Activated T-cell treated with anti-CD3 and anti-CD28 coated beads, Interleukin-2, amount 50 U/mL, for 1 hour (primary cell): Measurements from ENCODE around the gene CTR9.

Experiments
- DNase-seq: peaks from one replicate; pipeline ENCODE4 v3.0.0-alpha.2; 2020

The CTR9 gene

DNA sequence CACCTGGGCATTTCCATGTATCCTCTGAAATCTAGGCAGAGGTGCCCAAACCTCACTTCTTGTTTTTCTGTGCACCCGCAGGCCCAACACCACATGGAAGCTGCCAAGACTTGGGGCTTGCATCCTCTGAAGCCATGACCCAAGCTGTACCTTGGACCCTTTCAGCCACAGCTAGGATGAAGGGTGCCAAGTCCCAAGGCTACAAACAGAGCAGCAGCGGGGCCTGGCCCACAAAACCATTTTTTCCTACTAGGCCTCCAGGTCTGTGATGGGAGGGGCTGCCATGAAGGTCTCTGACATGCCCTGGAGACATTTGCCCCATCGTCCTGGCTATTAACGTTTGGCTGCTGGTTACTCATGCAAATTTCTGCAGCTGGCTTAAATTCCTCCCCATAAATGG is 78.1 kb downstream of the CTR9 start:
- DNase-seq: no peak
